Chondrocyte (in vitro differentiated cells): ENCODE measurements around the gene RAB3D. TPM values are rescaled to one million over a fixed set of nuclear protein-coding genes. Genes with fewer than 3 reads are reported as not detected.
A peak's percentile ranks its signal among the peaks of the same experiment; 100 is the strongest.
"Not testable (repeated sequence)": the region's sequence is repeated elsewhere in the genome, so short reads cannot be mapped to it uniquely, and the experiment has no call there.

Experiments used
- DNase-seq: peaks from one replicate; pipeline ENCODE4 v3.0.0; 2021; ENCODE audit warnings: mixed read lengths, low spot score
- H3K27ac Mint-ChIP-seq: one replicate; pipeline ENCODE4 v1.8.0; 2021; ENCODE audit warnings: mild to moderate bottlenecking, moderate library complexity, mixed read lengths; ENCODE audit not compliant: unreplicated experiment
- H3K27me3 Mint-ChIP-seq: 2 replicates; pipeline ENCODE4 v1.8.0; 2021; ENCODE audit warnings: low read depth, mixed read lengths
- H3K36me3 Mint-ChIP-seq: 2 replicates; pipeline ENCODE4 v1.8.0; 2021; ENCODE audit warnings: low read depth, mixed read lengths
- H3K4me1 Mint-ChIP-seq: 2 replicates; pipeline ENCODE4 v1.8.0; 2021; ENCODE audit warnings: low read depth, mild to moderate bottlenecking, mixed read lengths
- H3K4me3 Mint-ChIP-seq: one replicate; pipeline ENCODE4 v1.8.0; 2021; ENCODE audit warnings: mild to moderate bottlenecking, moderate library complexity, mixed read lengths; ENCODE audit not compliant: unreplicated experiment
- H3K9me3 Mint-ChIP-seq: 2 replicates; pipeline ENCODE4 v1.8.0; 2021; ENCODE audit warnings: low read depth, mixed read lengths
- CTCF ChIP-seq: fragments of 200-600 bp; sonication (generic); IDR thresholded peaks from 2 replicates; pipeline ENCODE4 v1.5.0; 2021; ENCODE audit warnings: antibody characterized with exemption, mild to moderate bottlenecking, moderate library complexity
- total RNA-seq: library from RNA; stranded (reverse); gene quantifications from 3 replicates; pipeline ENCODE4 v1.2.1, GENCODE V29; 2021

Gene RAB3D
- total RNA-seq, 1 donor from 2014 or later = 8.1 TPM

GRCh38 chr19:11338569-11339253 lies 746 bp downstream of the RAB3D start:
- DNase-seq = no peak
- H3K4me1 Mint-ChIP-seq = peaks cover 9% of the 10 kb centered on the region
- peak overlapping the region; percentile 72 for H3K4me3 Mint-ChIP-seq
- H3K27me3 Mint-ChIP-seq = no peaks in the 10 kb centered on the region
- no peaks in the 10 kb centered on the region for H3K9me3 Mint-ChIP-seq
- H3K27ac Mint-ChIP-seq = no peak overlapping the region
- no peak for TF ChIP-seq CTCF
- H3K36me3 Mint-ChIP-seq = peaks cover 8% of the 10 kb centered on the region

GRCh38 chr19:11338121-11338520 lies 1.3 kb downstream of the RAB3D start:
- no peak overlapping the region for H3K4me3 Mint-ChIP-seq
- H3K9me3 Mint-ChIP-seq = no peaks in the 10 kb centered on the region
- no peak overlapping the region for H3K27ac Mint-ChIP-seq
- peaks cover 8% of the 10 kb centered on the region for H3K36me3 Mint-ChIP-seq
- no peak for DNase-seq
- no peak for TF ChIP-seq CTCF
- no peaks in the 10 kb centered on the region for H3K27me3 Mint-ChIP-seq
- peaks cover 9% of the 10 kb centered on the region for H3K4me1 Mint-ChIP-seq

- TF ChIP-seq CTCF = no peak
- Mint-ChIP-seq H3K9me3 (no peaks in the 10 kb centered on the region), H3K4me3 (no peak overlapping the region), H3K27ac (no peak overlapping the region), H3K36me3 (peaks cover 8% of the 10 kb centered on the region), H3K4me1 (peaks cover 9% of the 10 kb centered on the region), H3K27me3 (no peaks in the 10 kb centered on the region)
- DNase-seq = no peak
Observed at GRCh38 chr19:11337080-11337479, 2.4 kb downstream of the RAB3D start.

- Mint-ChIP-seq H3K36me3 (peaks cover 8% of the 10 kb centered on the region), H3K9me3 (no peaks in the 10 kb centered on the region)
Observed at GRCh38 chr19:11335449-11336146, 3.9 kb downstream of the RAB3D start.

GRCh38 chr19:11333838-11334237 lies 5.6 kb downstream of the RAB3D start:
- H3K36me3 Mint-ChIP-seq = peaks cover 10% of the 10 kb centered on the region
- H3K9me3 Mint-ChIP-seq, H3K27me3 Mint-ChIP-seq, DNase-seq, H3K4me3 Mint-ChIP-seq, H3K4me1 Mint-ChIP-seq, H3K27ac Mint-ChIP-seq: not testable (repeated sequence)

More at GRCh38 chr19:11335449-11336146, 3.9 kb downstream of the RAB3D start:
- TF ChIP-seq CTCF = no peak
- peaks cover 9% of the 10 kb centered on the region for H3K4me1 Mint-ChIP-seq
- H3K4me3 Mint-ChIP-seq = no peak overlapping the region
- no peaks in the 10 kb centered on the region for H3K27me3 Mint-ChIP-seq
- no peak for DNase-seq
- no peak overlapping the region for H3K27ac Mint-ChIP-seq
